HepG2 (cell line): ENCODE data around the gene HSD3B7. TPM values are rescaled to one million over a fixed set of nuclear protein-coding genes. Genes with fewer than 3 reads are reported as not detected.

Experiments
- ASH2L ChIP-seq: fragments of 300-600, 200-600 bp; sonication (generic); IDR thresholded peaks from 2 replicates; pipeline ENCODE4 v1.7.0; 2017; ENCODE audit warnings: low read depth, mild to moderate bottlenecking, moderate library complexity, mixed read lengths, low read length; ENCODE audit not compliant: insufficient read length
- CC2D1A ChIP-seq: sonication (generic); formaldehyde crosslinking; IDR thresholded peaks from 2 replicates; pipeline ENCODE4 v1.8.1; 2023; ENCODE audit warnings: mild to moderate bottlenecking, missing genetic modification reagents
- CENPX ChIP-seq: sonication (generic); formaldehyde crosslinking; IDR thresholded peaks from 2 replicates; pipeline ENCODE4 v1.9.0; 2021; ENCODE audit warnings: mild to moderate bottlenecking, missing genetic modification reagents, moderate library complexity
- HES4 ChIP-seq: sonication (generic); formaldehyde crosslinking; IDR thresholded peaks from 2 replicates; pipeline ENCODE4 v1.9.0; 2021; ENCODE audit warnings: mild to moderate bottlenecking, missing genetic modification reagents, borderline replicate concordance
- ISL2 ChIP-seq: sonication (generic); formaldehyde crosslinking; IDR thresholded peaks from 2 replicates; pipeline ENCODE4 v1.5.0; 2020; ENCODE audit warnings: missing genetic modification reagents
- KDM2A ChIP-seq: sonication (generic); formaldehyde crosslinking; IDR thresholded peaks from 2 replicates; pipeline ENCODE4 v1.4.0; 2020; ENCODE audit warnings: low read depth, missing genetic modification reagents, borderline replicate concordance
- KDM5B ChIP-seq: sonication (generic); formaldehyde crosslinking; IDR thresholded peaks from 2 replicates; pipeline ENCODE4 v1.4.0; 2020; ENCODE audit warnings: missing genetic modification reagents, mild to moderate bottlenecking, borderline replicate concordance
- NCOA1 ChIP-seq: sonication (generic); formaldehyde crosslinking; IDR thresholded peaks from 2 replicates; pipeline ENCODE4 v1.9.0; 2021; ENCODE audit warnings: missing genetic modification reagents
- SNAPC2 ChIP-seq: sonication (generic); formaldehyde crosslinking; IDR thresholded peaks from 2 replicates; pipeline ENCODE4 v1.8.1; 2022; ENCODE audit warnings: mild to moderate bottlenecking, missing genetic modification reagents
- SP5 ChIP-seq: IDR thresholded peaks from 2 replicates; pipeline ENCODE4 v1.6.1; 2016; ENCODE audit warnings: low read depth, borderline replicate concordance
- TCF7L2 ChIP-seq: IDR thresholded peaks from 2 replicates; pipeline ENCODE4 v1.6.1; 2011; ENCODE audit warnings: mild to moderate bottlenecking, low read depth, low read length, moderate library complexity
- ZFP1 ChIP-seq: IDR thresholded peaks from 2 replicates; pipeline ENCODE4 v1.6.1; 2016
- ZNF232 ChIP-seq: sonication (generic); formaldehyde crosslinking; IDR thresholded peaks from 2 replicates; pipeline ENCODE4 v1.4.0; 2020; ENCODE audit warnings: missing genetic modification reagents, borderline replicate concordance
- ZNF30 ChIP-seq: sonication (generic); formaldehyde crosslinking; IDR thresholded peaks from 2 replicates; pipeline ENCODE4 v1.5.0; 2020; ENCODE audit warnings: mild to moderate bottlenecking, missing genetic modification reagents
- ZNF326 ChIP-seq: sonication (generic); formaldehyde crosslinking; IDR thresholded peaks from 2 replicates; pipeline ENCODE4 v1.4.0; 2020; ENCODE audit warnings: missing genetic modification reagents, borderline replicate concordance
- ZNF33B ChIP-seq: sonication (generic); formaldehyde crosslinking; IDR thresholded peaks from 2 replicates; pipeline ENCODE4 v1.5.1; 2020; ENCODE audit warnings: mild to moderate bottlenecking, missing genetic modification reagents
- ZNF354B ChIP-seq: sonication (generic); formaldehyde crosslinking; IDR thresholded peaks from 2 replicates; pipeline ENCODE4 v1.8.0; 2022; ENCODE audit warnings: mild to moderate bottlenecking, missing genetic modification reagents
- ZNF652 ChIP-seq: IDR thresholded peaks from 2 replicates; pipeline ENCODE4 v1.6.1; 2016; ENCODE audit warnings: low read depth, borderline replicate concordance
- ZNF670 ChIP-seq: sonication (generic); formaldehyde crosslinking; IDR thresholded peaks from 2 replicates; pipeline ENCODE4 v1.8.0; 2022; ENCODE audit warnings: mild to moderate bottlenecking, missing genetic modification reagents, borderline replicate concordance
- ZNF75D ChIP-seq: sonication (generic); formaldehyde crosslinking; IDR thresholded peaks from 2 replicates; pipeline ENCODE4 v1.8.1; 2023; ENCODE audit warnings: missing genetic modification reagents, mild to moderate bottlenecking, borderline replicate concordance
- polyA plus RNA-seq, 8 experiments: library from polyadenylated mRNA; depleted of rRNA in 3 of 8; stranded (reverse) in 7 of 8; unstranded in 1 of 8; fragments of >200 nt; fragmentation: Illumina TruSeq in 4 of 8; extraction: Trizol in 4 of 8; gene quantifications; 2 replicates each; pipeline versions ENCODE4 v1.2.1 to v1.2.3, GENCODE V29; 2011 to 2016; ENCODE audit warnings: low read depth in 4 of 8, missing spikeins in 1 of 8, mixed read lengths in 1 of 8; ENCODE audit not compliant: insufficient read depth in 1 of 8
- total RNA-seq, 5 experiments: library from RNA; depleted of rRNA; stranded (reverse); fragments of >200 nt; fragmentation: Illumina TruSeq; extraction: Trizol; gene quantifications; 2 replicates each; pipeline ENCODE4 v1.2.3, GENCODE V29; 2016; ENCODE audit warnings: low read depth in 1 of 5
- TF ChIP-seq, protein P1 (sequence below): sonication (generic); formaldehyde crosslinking; IDR thresholded peaks from 2 replicates; pipeline ENCODE4 v1.4.0; 2020; ENCODE audit warnings: mild to moderate bottlenecking, missing genetic modification reagents
- TF ChIP-seq, protein P2 (sequence below): sonication (generic); formaldehyde crosslinking; IDR thresholded peaks from 2 replicates; pipeline ENCODE4 v1.5.1; 2020; ENCODE audit warnings: mild to moderate bottlenecking, missing genetic modification reagents, borderline replicate concordance
- TF ChIP-seq, protein P3 (sequence below): sonication (generic); formaldehyde crosslinking; conservative IDR thresholded peaks from 2 replicates; pipeline ENCODE4 v1.8.0; 2022; ENCODE audit warnings: mild to moderate bottlenecking, moderate library complexity, missing genetic modification reagents

The HSD3B7 gene
- total and polyA plus RNA-seq, 2 of the 13 experiments (the other 11 are each of a cell fraction or from before 2014, with no cell fraction given): 32.9 to 69.7 TPM

DNA sequence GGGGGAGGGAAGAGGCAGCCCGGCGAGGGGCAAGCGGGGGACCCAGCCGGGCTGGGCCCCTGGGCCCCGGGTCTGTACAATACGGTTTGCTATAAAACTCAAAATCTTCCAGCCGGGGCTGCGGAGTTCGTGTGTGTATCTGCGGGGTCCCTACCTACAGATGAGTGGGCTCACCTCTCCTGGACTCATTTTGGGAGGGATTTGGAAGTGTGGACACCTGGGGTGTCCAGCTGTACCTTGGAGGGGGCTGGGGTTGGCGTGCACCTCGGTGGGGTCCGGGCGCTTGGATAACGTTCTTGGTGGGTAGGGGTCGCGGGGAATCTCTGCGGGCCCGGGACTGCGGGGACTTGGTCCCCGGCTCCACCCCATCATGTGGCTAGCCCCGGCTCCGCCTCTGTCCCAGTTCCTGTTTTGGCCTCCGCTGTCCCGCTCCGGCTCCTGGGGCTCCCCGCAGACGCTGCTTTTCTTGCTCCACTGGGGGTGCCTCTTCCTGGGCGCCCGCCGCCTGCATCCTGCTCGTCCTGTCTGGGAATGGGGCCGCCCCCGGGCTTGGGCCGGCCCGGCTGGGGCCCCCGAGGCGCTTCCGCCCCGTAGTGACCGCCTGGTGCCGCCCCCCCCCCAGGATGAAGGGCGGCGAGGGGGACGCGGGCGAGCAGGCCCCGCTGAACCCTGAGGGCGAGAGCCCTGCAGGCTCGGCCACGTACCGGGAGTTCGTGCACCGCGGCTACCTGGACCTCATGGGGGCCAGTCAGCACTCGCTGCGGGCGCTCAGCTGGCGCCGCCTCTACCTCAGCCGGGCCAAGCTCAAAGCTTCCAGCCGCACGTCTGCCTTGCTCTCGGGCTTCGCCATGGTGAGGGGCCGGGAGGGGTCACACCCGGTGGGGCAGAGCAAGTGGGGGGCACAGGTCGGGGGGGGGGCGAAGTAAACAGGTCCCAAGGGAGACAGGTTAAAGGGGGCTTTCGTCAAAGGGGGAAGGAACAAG, 36.0 kb upstream of the HSD3B7 start, which contains the start of gene ORAI3 (continued):
- TF ChIP-seq ISL2 (CRISPR knock-in tag) (0 out of 2 replicates have a peak, but pooled peaks have one; percentile 39), ZNF354B (CRISPR knock-in tag) (no peak), SP5 (no peak), ZNF232 (CRISPR knock-in tag) (peak; percentile 66), ZNF30 (no peak), ZNF326 (CRISPR knock-in tag) (0 out of 2 replicates have a peak, but pooled peaks have one; percentile 65), ZNF670 (CRISPR knock-in tag) (no peak), ASH2L (peak; percentile 45), KDM2A (CRISPR knock-in tag) (peak; percentile 96), CC2D1A (CRISPR knock-in tag) (no peak), ZNF75D (CRISPR knock-in tag) (no peak), KDM5B (CRISPR knock-in tag) (no peak), NCOA1 (CRISPR knock-in tag) (peak; percentile 23; the same call in 1 of the 2 replicates), ZNF33B (CRISPR knock-in tag) (no peak), TCF7L2 (no peak), CENPX (CRISPR knock-in tag) (no peak), HES4 (CRISPR knock-in tag) (no peak; the same call in 1 of the 2 replicates), ZFP1 (no peak), SNAPC2 (CRISPR knock-in tag) (no peak), ZNF652 (CRISPR knock-in tag) (no peak)
- TF ChIP-seq, protein P1, sequence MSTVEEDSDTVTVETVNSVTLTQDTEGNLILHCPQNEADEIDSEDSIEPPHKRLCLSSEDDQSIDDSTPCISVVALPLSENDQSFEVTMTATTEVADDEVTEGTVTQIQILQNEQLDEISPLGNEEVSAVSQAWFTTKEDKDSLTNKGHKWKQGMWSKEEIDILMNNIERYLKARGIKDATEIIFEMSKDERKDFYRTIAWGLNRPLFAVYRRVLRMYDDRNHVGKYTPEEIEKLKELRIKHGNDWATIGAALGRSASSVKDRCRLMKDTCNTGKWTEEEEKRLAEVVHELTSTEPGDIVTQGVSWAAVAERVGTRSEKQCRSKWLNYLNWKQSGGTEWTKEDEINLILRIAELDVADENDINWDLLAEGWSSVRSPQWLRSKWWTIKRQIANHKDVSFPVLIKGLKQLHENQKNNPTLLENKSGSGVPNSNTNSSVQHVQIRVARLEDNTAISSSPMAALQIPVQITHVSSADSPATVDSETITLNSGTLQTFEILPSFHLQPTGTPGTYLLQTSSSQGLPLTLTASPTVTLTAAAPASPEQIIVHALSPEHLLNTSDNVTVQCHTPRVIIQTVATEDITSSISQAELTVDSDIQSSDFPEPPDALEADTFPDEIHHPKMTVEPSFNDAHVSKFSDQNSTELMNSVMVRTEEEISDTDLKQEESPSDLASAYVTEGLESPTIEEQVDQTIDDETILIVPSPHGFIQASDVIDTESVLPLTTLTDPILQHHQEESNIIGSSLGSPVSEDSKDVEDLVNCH (CRISPR knock-in tag): no peak
- TF ChIP-seq, protein P2, sequence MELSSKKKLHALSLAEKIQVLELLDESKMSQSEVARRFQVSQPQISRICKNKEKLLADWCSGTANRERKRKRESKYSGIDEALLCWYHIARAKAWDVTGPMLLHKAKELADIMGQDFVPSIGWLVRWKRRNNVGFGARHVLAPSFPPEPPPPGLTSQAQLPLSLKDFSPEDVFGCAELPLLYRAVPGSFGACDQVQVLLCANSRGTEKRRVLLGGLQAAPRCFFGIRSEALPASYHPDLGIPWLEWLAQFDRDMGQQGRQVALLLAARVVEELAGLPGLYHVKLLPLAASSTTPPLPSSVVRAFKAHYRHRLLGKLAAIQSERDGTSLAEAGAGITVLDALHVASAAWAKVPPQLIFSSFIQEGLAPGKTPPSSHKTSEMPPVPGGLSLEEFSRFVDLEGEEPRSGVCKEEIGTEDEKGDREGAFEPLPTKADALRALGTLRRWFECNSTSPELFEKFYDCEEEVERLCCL: 0 out of 2 replicates have a peak, but pooled peaks have one; percentile 71
- TF ChIP-seq, protein P3, sequence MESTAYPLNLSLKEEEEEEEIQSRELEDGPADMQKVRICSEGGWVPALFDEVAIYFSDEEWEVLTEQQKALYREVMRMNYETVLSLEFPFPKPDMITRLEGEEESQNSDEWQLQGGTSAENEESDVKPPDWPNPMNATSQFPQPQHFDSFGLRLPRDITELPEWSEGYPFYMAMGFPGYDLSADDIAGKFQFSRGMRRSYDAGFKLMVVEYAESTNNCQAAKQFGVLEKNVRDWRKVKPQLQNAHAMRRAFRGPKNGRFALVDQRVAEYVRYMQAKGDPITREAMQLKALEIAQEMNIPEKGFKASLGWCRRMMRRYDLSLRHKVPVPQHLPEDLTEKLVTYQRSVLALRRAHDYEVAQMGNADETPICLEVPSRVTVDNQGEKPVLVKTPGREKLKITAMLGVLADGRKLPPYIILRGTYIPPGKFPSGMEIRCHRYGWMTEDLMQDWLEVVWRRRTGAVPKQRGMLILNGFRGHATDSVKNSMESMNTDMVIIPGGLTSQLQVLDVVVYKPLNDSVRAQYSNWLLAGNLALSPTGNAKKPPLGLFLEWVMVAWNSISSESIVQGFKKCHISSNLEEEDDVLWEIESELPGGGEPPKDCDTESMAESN (CRISPR knock-in tag): peak; percentile 82
